HG02678 (cell line): ENCODE data around the gene ALOX5AP.

Experiments used
- ATAC-seq: cut with Tn5 transposase; IDR thresholded peaks from one replicate; pipeline ENCODE4 v1.9.1; 2021; ENCODE audit warnings: mild to moderate bottlenecking, moderate library complexity; ENCODE audit not compliant: unreplicated experiment

The ALOX5AP gene

GRCh38 chr13:30735025-30735871 lies at the start of gene ALOX5AP:
Gene ALOX5AP (plus strand): TSS chr13:30735543. CDS start chr13:30735606, 63 bp downstream.
- peak; percentile 76 for ATAC-seq

GRCh38 chr13:30685987-30686386 lies 49.4 kb upstream of the ALOX5AP start:
- no peak for ATAC-seq

- ATAC-seq: no peak
These were observed 47.7 kb upstream of the ALOX5AP start for GRCh38 chr13:30687601-30688000.

GRCh38 chr13:30689752-30690151 lies 45.6 kb upstream of the ALOX5AP start:
- no peak for ATAC-seq

GRCh38 chr13:30690282-30691188 lies 44.8 kb upstream of the ALOX5AP start:
- peak; percentile 65 for ATAC-seq

GRCh38 chr13:30692113-30692512 lies 43.2 kb upstream of the ALOX5AP start:
- ATAC-seq: no peak

- peak; percentile 78 for ATAC-seq
These were observed 38.8 kb upstream of the ALOX5AP start for GRCh38 chr13:30696278-30697176.

- no peak for ATAC-seq
These were observed 38.0 kb upstream of the ALOX5AP start for GRCh38 chr13:30697177-30697953.

- ATAC-seq: no peak
These were observed 37.3 kb upstream of the ALOX5AP start for GRCh38 chr13:30697996-30698401.

- ATAC-seq: no peak
These were observed 36.8 kb upstream of the ALOX5AP start for GRCh38 chr13:30698488-30699005.

GRCh38 chr13:30700364-30700763 lies 35.0 kb upstream of the ALOX5AP start:
- ATAC-seq: no peak

GRCh38 chr13:30702006-30702405 lies 33.3 kb upstream of the ALOX5AP start:
- ATAC-seq: no peak

GRCh38 chr13:30704596-30704995 lies 30.7 kb upstream of the ALOX5AP start:
- no peak for ATAC-seq

- no peak for ATAC-seq
These were observed 29.7 kb upstream of the ALOX5AP start for GRCh38 chr13:30705680-30706079.

- ATAC-seq: no peak
These were observed 26.8 kb upstream of the ALOX5AP start for GRCh38 chr13:30708541-30708940.

GRCh38 chr13:30710442-30710841 lies 24.9 kb upstream of the ALOX5AP start:
- no peak for ATAC-seq

GRCh38 chr13:30711375-30711774 lies 24.0 kb upstream of the ALOX5AP start:
- no peak for ATAC-seq

GRCh38 chr13:30711837-30712236 lies 23.5 kb upstream of the ALOX5AP start:
- no peak for ATAC-seq
